Activated naive CD4-positive, alpha-beta T cell (primary cell): Measurements from ENCODE around the gene CABLES2.
"Not testable (repeated sequence)": the region's sequence is repeated elsewhere in the genome, so short reads cannot be mapped to it uniquely, and the experiment has no call there.

Experiments used
- DNase-seq, 4 experiments: peaks; one replicate each; lab custom pipeline; 2025; lab: John Stamatoyannopoulos, UW

Gene CABLES2

GRCh38 chr20:62436692-62437091 lies 29.6 kb upstream of the CABLES2 start:
- no peak for DNase-seq

- DNase-seq = no peak
These were observed 26.8 kb upstream of the CABLES2 start for GRCh38 chr20:62433658-62434497.

GRCh38 chr20:62430866-62431447 lies 23.9 kb upstream of the CABLES2 start:
- no peak for DNase-seq

- no peak for DNase-seq
These were observed 23.3 kb upstream of the CABLES2 start for GRCh38 chr20:62430311-62430853.

GRCh38 chr20:62429455-62430310 lies 22.6 kb upstream of the CABLES2 start:
- no peak for DNase-seq

- DNase-seq = no peak
These were observed 21.6 kb upstream of the CABLES2 start for GRCh38 chr20:62428396-62429295.

GRCh38 chr20:62428002-62428372 lies 20.9 kb upstream of the CABLES2 start:
- DNase-seq = no peak

GRCh38 chr20:62427172-62428001 lies 20.3 kb upstream of the CABLES2 start, which contains the start of gene RBBP8NL:
RBBP8NL (minus strand) TSS chr20:62427539; CDS start chr20:62419647, 7,892 bp downstream.
- DNase-seq = no peak

- no peak for DNase-seq
These were observed 19.6 kb upstream of the CABLES2 start for GRCh38 chr20:62426699-62427131.

GRCh38 chr20:62426059-62426348 lies 18.9 kb upstream of the CABLES2 start:
- DNase-seq = not testable (repeated sequence)

- no peak for DNase-seq
These were observed 18.4 kb upstream of the CABLES2 start for GRCh38 chr20:62425281-62426058.

GRCh38 chr20:62424249-62425107 lies 17.4 kb upstream of the CABLES2 start:
- no peak for DNase-seq

- no peak for DNase-seq
These were observed 16.2 kb upstream of the CABLES2 start for GRCh38 chr20:62423326-62423706.

- DNase-seq = no peak
These were observed 15.7 kb upstream of the CABLES2 start for GRCh38 chr20:62422636-62423325.

- no peak for DNase-seq
These were observed 14.6 kb upstream of the CABLES2 start for GRCh38 chr20:62421716-62421990.

GRCh38 chr20:62420846-62421715 lies 14.0 kb upstream of the CABLES2 start:
- no peak for DNase-seq

- no peak for DNase-seq
These were observed 12.7 kb upstream of the CABLES2 start for GRCh38 chr20:62419759-62420158.
